DMS 273 treated with DMSO at 0.1 percent for 48 hours (cell line): ENCODE data around the gene CPA5.
"Not testable (repeated sequence)": the region's sequence is repeated elsewhere in the genome, so short reads cannot be mapped to it uniquely, and the experiment has no call there.

ENCODE experiments used
- DNase-seq: peaks from one replicate; lab custom pipeline; 2025; lab: John Stamatoyannopoulos, UW

Gene CPA5

DNA sequence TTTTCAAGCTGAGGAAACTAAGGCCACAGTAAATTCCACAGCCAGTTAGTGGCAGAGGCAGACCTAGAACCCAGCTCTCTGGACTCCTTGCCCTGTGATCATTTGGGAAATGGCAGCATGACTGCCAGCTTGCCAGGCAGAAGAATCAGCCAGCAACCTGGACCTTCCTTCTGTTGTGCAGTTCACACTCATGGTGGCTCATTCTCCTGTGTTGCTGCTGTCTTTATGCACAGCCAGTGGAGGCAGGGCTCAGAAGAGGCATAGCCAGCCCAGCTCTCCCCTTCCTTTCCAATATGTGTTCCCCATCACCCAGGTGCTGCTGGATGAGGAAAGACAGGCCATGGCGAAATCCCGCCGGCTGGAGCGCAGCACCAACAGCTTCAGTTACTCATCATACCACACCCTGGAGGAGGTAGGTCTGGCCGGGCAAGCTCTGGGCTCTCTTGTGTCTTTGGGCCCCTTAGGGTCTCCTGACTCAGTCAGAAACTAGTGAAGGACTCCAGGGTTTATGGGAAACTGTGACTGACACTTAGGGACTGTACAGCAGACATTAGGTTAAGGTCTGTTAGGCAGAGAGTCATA is 14.8 kb downstream of the CPA5 start:
- DNase-seq: no peak

DNA sequence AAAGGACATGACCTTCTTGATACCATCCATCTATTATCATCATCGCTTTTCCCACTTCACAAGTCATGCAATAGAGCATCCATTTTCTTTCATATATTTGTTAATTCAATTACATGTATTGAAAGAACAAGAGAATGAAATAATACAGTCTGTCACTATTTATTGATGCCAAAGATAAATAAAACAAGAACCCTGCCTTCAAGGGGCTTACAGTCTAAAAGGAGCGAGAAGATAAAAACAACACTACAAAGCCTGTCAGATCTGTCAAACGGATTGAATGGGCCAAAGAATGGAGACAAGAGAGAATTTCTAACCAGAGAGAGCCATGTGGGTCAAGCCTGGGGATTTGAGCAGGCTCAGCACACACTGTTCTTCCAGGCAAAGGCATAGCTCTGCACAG is 15.9 kb downstream of the CPA5 start:
- DNase-seq: no peak

DNA sequence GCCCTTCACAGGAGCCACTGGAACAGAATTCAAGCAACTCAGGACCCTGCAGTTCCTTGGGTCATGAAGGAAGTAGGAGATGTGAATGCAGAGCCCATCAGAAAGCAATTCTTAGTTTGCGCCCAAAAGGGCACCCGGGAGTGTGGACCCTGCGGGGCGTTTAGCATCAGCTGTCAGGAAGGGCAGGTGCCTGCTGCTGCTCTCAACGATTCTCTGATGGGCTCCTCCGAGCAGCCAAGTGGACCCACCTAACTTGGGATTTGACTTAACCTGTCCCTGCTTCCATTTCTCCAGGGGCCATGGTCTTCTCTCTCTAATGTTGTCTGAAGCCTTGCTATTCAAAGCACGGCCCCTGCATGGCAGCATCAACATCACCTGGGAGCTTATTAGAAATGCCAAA is 17.1 kb downstream of the CPA5 start:
- DNase-seq: no peak

DNA sequence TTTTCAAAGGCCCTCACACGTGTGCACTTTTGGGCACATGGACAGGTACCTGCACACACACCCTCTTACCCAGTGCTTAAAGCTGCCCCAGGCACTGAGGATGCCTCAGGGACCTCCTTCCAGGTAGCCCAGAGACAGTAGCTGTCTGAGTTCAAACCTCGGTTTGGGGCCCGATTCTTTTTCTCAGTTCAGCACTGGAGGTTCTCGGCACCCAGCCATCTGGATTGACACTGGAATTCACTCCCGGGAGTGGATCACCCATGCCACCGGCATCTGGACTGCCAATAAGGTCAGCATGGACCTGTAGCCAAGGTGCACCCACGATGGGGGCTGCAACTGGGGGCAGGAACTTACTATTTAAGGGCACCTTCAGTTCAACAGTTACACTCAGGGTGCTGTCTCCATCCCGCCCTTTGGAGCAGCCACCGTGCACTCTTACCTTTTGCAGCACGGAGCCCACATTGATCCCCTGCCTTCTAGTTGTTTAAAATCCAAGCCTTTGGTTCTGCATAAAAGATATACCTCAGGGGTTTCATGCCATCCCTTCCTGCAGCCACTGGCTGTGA is 17.7 kb downstream of the CPA5 start:
- DNase-seq: no peak

DNA sequence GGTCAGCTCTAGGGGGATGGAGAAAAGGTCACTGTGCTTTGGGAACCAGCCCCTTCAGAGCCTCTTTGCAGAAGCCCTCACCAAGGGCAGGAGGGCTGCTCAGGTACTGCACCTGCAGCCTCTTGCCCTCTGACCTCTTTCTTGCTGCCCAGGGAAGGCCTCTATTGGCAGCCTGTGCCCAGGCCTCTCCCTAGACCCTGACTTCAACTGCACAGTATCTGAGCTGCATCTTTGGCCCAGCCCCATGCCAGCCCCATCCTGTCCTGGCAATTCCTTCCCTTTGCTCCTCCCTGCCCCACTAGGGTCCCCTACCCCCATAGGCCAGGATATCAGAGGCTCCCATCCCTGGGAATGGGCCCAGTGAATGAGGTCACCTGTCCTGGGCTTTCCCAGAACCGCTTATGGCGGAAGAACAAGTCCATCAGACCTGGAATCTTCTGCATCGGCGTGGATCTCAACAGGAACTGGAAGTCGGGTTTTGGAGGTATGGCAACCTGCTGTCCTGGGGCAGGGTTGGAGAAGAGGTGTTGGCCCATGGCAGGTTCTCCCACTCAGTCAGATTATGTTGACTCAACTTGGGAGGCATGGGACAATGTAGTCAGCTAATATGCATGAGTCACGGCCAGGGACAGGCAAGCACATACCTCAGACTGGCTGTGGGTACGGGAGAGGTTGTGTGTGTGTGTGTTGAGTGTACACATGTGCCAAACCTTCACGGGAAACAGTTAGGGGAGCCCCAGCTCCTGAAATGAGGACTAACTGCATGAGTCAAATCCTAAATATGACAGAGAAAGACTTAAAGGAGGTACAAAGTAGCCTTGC is 18.6 kb downstream of the CPA5 start:
- DNase-seq: no peak

DNA sequence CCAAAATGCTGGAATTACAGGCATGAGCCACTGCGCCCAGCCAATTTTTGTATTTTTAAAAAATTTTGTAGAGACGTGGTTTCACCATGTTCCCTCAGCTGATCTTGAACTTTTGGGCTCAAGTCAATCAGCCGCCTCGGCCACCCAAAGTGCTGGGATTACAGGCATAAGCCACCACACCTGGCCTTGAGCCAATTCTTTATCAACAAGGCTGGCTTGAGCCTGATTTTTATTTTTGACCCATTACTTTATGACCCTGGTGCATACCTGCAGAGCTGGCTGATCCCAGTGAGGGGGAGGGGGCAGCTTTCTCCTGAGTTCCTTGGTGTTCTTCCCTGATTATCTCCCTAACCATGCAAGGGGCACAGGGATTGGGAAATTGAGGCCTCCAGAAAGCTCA is 19.8 kb downstream of the CPA5 start:
- DNase-seq: no peak

DNA sequence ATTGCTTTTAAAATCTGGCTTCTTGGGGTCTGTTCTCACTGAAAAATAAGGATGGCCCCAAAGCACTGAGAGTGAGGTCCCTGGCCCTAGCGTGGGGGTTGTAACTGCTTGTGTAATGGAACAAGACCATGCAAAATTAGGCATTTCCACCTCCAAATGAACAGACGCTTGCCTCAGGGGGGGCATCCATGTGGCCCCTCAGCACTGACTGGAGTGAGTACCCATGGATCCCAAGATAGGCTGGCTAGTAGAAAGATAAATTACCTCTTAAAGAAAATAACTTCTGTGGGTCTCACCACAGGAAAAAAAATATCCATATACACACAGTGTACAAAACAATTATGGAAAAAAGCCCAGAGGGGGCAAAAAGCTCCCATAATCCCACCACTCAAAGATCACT is 20.5 kb downstream of the CPA5 start:
- no peak for DNase-seq

DNA sequence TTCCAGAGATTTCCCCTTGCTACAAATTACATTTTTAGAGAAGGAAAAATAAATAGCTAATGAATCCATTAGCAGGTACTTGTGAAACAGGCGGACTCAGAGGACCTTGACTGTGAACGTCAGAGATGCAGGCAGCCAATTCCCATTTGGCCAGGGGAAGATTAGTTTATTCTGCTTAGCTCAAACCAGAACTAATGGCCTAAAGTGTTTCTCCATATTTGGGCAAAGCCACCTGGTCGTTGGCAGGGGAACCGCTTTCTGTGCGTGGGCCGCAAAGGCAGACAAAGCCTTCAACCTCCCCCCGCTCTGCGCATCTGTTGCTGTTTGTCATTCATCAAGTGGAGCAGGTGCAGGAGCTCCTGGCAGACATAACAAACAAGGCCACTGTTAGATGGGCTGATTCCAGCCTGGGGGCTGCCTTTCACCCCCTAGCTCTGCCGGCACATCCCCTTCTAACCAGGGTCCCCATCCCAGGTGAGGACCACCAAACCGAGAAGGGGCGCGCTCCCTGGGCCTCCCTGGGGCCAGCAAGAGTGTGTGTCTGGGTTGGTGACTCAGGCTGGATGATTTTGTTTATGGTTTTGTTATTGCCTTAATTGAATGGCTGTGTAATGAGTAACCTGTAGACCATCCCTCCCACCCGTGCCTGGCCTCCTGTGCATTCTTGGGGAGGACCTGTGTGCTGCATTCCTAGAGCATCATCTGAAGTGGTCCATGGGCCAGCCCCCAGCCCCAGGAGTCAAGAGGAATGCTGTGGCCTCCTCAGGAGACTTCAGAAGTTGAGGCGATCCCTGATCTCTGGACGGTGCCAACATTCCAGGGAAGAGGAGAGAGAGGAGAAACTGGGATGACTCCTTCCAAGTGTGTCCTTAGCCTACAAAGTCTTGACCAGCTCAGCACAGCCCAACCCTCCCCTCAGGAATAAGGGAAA is 21.2 kb downstream of the CPA5 start:
- DNase-seq: peak; percentile 98

DNA sequence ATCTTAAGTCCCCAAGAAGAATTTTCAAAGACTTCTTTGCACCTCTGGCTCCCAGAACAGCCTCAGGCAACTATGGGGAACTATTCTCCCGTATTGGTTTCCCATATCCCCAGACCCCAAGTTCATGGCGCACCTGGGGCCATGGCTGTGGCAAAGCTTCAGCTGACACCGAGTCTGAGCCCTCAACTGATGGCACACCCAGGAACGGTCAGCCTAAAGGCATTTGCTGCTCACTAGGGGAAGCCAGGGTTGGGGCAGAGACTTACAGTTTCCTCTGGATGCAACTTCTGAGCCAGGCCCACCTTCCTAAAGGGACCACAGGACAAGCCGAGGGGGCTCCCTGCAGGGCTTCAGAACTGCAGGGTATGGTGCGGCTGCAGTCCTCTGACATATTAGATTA is 21.9 kb downstream of the CPA5 start:
- DNase-seq: no peak

DNA sequence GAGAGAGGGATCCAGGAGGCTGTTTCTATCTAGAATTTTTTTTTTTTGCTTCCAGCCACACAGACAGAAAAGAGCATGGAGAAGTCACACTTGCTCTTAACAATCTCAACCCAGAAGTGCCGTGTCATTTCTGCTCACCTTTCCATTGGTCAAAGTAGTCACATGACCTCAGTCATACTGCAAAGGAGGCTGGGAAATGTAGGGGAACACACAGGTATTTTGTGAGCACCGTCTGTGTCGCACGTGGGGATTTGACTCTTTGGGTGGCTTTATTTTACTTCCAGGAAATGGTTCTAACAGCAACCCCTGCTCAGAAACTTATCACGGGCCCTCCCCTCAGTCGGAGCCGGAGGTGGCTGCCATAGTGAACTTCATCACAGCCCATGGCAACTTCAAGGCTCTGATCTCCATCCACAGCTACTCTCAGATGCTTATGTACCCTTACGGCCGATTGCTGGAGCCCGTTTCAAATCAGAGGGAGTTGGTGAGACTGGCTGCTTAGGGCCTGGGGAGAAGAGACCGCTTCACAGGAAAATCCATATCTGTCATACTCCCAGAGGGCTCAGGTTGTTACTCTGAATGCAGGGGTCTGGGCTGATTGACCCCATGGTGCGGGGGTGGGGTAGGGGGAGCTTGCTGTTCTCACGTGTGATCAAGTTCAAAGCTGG is 22.6 kb downstream of the CPA5 start:
- DNase-seq: no peak

DNA sequence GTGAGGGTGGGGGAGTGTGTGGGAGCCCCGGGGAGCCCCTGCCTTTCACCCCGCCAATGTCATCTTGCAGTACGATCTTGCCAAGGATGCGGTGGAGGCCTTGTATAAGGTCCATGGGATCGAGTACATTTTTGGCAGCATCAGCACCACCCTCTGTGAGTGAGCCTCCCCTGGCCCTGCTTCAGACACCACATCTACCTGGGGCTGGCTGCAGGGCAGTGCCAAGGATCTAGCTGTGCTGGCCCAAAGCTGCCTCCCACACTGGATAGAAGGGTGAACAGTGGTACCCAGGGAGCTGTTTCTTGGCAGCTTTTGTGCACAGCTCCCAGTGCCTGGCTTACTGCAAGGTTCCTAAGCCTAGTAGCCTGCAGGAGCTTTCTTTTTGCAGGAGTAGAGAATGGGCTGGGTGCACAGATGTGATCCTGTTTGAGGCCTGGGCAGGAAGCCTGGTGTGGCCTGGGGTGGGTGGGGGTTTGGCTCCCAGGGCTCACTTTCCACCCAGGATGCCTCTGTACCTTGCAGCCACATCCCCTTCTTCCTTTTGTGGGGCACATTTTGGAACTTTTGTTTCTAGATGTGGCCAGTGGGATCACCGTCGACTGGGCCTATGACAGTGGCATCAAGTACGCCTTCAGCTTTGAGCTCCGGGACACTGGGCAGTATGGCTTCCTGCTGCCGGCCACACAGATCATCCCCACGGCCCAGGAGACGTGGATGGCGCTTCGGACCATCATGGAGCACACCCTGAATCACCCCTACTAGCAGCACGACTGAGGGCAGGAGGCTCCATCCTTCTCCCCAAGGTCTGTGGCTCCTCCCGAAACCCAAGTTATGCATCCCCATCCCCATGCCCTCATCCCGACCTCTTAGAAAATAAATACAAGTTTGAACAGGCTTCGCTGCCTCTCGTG is 23.5 kb downstream of the CPA5 start:
- DNase-seq: no peak

DNA sequence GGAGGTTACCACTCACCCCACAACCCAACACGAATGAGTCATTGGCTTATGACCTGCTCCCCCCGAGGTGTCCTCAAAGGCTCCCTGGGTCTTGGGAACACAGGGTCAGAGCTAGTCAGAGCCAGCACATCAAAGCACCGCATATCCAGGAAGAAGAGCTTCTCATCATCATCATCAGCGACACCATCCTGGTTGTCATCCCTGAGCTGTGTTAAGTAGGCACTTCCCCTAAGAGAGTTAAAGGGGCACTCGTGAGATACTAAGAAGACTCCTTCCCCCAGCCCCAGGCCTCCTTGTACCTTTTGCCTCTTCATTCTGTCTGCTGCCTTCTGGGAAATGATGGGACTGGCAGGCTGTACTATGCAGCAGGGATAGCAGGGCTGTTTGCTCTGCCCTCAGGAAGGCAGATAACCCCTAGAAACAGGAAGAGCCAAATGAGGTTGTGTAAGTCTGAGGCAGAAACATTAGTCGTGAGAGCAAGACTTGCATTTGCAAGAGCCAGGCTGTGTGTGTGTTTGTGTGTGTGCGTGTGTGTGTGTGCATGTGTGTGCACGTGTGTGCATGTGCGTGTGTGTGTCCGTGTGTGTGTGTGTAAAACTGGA is 24.6 kb downstream of the CPA5 start:
- no peak for DNase-seq

DNA sequence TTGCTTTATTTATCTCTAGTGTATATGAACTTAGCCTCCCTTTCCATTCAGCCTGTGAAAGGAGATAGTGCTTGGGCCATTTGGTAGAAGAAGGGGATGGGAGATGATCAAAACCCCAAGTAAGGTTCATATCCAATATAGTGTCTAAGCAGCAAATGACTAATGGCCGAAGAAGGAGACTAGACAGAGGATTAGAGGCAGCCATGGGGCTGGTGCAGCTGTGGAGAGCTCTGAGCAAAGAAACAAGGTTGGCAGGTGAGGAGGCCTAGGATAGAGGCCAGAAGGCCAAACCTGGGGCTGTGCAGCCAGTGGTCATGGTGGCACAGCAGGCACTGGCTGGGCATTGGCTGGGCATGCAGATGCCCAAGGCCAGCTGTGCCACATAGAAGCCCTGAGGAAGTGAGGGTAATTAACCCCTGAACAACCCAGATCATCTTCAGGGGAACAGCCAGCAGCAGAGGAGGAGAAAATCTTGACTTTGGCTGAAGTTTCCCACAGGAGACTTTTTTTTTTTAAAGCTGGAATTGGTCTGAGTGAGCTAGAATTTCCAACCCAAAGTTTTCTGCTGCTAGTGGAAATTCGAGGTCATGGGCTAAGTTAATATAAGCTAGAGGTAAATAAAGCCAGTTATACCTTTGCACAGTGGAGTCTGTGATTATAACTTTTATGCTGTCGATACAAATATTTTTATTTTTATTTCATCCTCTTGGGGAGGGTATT is 25.4 kb downstream of the CPA5 start:
- no peak for DNase-seq

DNA sequence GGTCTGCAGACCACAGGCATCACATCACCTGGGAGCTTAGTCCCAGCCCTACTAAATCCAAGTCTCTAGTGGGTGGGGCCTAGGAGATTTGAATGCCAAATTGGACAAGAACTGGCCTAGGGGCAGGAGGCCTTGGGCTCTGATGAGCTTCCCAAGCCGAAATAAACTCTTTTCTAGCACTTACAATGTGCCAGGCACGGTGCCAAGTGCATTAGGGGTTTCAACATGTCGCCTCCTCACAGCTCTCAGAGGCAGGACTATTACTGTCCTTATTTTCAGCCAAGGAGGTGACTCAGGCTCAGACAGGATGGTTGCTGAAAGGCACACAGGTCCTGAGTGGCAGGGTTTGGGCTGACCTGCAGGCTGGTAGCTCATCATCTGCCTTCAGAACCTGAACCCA is 26.4 kb downstream of the CPA5 start:
- no peak for DNase-seq

DNA sequence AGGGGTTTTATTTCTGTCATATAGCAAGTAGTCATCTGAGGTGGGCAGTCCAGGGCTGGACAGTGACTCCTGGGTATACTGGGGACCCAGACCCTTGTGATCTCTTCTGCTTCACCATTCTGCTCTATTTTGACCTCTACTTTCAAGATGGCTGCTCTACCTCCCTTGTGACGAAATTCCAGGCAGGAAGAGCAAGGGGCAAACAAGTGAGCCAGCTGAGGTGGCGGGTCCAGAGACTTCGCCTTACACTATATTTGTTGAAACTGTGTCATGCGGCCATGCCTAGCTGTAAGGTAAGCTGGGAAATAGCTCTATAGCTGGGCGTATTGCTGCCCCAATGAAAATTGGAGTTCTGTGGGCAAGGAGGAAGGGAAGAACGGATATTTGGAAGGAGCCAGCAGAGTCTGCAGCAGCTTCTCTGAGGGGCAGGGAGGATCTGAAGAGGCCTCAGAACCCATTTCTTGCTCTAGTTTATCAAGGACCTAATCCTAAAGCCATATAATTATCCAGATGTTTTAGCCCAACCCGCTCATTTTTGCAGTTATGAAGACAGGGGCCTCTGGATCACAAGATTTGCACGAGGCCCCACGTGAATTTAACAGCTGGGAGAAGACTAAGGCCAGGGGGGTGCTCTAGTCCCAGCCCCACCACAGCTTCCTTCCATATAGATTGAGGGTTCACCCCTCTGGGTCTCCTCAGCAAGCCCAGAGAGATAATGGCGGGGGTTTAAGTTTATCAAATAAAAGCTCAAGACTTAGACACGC is 28.0 kb downstream of the CPA5 start:
- DNase-seq: no peak

DNA sequence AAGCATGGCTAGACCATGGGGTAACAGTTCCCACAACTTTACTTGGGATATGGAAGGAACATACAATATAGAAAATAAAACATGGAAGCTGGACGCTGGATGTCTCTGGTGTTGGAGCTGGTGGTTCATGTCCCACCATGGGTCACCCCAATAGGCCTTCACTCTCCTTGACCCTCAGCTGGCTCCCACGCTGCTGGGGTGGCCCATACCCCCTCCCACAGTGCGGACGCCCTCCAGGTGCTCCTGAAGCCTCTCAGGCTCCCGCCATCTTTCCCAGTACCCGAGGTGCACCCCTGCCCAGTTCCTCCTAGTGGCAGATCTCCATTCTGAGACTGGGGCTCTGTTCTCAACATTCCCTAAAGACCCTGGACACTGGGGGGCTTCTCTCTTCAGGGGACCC is 29.9 kb downstream of the CPA5 start:
- no peak for DNase-seq

DNA sequence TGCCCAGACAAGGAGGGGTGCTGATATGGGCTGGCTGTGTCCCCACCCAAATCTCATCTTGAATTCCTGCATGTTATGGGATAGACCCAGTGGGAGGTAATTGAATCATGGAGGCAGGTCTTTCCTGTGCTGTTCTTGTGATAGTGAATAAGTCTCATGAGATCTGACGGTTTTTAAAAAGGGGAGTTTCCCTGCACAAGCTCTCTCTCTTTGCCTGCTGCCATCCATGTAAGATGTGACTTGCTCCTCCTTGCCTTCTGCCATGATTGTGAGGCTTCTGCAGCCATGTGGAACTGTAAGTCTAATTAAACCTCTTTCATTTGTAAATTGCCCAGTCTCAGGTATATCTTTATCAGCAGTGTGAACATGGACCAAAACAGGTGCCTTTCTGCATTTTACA is 31.8 kb downstream of the CPA5 start:
- not testable (repeated sequence) for DNase-seq

DNA sequence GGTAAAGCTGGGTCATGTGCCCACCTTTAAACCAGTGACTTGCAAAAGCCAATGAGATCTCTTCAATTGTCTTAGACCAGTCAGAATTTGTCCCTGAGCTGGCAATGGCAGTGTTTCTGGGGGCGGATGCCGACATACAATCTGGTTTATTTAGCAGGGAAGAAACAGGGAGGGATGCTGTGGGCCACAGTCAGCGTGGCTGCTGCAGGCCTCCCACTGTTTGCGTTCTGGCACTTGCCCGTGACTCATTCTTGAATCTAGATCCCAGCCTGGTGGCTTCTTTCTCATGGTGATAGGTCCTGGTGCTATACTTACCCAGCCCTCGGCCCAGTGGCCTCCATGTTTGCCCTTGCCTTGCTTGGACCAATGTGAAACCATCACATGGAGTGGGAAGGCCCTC is 32.6 kb downstream of the CPA5 start:
- no peak for DNase-seq

DNA sequence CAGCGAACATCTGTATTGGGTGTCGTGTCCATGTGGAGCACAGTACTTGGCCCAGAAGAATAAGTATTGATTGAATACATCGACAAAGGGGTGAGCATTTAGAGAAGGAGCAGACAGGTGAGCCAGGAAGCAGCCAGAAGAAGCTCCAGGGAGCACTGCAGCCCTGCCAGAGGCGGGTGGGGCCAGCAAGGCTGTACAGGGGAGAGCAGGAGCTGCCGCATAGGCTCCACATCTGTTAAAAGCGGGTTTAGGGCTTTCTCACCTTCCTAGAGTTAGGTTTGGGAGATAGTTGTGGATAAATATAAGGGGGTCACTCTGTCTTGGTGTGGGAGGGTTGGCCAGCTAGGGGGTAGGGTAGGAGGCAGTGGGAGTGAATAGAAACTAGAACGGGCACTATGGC is 34.4 kb downstream of the CPA5 start:
- no peak for DNase-seq
